Endothelial cell of hepatic sinusoid (primary cell): ENCODE measurements around the gene TWIST1.

Experiments
- in situ Hi-C: cut with HindIII; loops from 2 replicates; pipeline ENCODE4 v1.10.0; 2017; ENCODE audit warnings: low sequenced_read_pairs

Gene TWIST1

DNA sequence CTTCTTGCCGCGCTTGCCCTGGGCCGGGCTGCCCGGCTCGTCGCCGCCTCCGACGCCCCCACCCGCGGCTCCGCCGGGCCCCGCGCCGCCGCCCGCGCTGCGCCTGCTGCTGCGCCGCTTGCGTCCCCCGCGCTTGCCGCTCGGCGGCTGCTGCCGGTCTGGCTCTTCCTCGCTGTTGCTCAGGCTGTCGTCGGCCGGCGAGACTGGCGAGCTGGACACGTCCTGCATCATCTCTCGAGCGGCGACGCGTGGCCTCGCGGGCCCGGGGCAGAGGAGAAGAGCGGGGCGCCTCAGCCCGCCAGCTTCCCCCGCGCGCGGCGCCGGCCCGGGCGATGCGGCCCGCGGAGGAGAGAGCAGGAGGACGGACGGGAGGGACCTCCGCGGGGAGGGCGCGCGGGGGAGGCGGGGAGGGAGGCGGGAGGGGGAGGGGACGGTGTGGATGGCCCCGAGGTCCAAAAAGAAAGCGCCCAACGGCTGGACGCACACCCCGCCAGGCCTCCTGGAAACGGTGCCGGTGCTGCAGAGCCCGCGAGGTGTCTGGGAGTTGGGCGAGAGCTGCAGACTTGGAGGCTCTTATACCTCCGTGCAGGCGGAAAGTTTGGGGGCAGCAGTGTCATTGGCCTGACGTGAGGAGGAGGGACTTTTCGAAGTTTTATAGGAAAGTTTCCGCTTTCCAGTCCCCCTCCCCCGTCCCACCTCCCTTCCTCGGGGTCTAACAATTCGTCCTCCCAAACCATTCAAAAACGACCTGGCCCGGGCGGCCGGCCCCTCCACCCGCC is at the start of gene TWIST1:
TWIST1 (minus strand) TSS at position 546 of the 779 bp plus-strand sequence; CDS start at position 231, 315 bp downstream.
- in situ Hi-C loops = loop anchor here (25.0 kb wide), 1 partner anchor 755 kb away; no protein-coding TSS in a partner anchor

- in situ Hi-C loops = no loop called here
These were observed 44.2 kb upstream of the TWIST1 start for GRCh38 chr7:19161671-19162070.

DNA sequence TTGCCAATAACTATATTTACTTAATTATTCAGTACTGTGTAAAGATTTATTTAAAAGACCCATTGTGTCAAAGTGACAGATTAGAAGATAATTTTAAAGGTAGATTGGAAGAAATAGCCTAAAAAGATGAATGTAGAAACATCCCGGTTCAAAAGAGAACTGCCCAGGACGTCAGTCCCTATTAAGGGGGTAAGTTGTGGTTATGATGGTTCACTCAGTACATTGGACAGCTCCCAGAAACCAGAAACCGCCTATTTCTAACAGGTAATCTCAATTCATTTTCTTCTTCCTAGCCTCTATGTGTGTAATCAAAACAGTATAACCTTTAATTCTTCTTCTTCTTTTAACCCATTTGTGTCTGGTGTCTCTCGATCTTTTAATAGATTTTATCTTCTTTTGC is 29.3 kb upstream of the TWIST1 start:
- in situ Hi-C loops = no loop called here

GRCh38 chr7:19145434-19146115 is 28.1 kb upstream of the TWIST1 start:
- in situ Hi-C loops = no loop called here

DNA sequence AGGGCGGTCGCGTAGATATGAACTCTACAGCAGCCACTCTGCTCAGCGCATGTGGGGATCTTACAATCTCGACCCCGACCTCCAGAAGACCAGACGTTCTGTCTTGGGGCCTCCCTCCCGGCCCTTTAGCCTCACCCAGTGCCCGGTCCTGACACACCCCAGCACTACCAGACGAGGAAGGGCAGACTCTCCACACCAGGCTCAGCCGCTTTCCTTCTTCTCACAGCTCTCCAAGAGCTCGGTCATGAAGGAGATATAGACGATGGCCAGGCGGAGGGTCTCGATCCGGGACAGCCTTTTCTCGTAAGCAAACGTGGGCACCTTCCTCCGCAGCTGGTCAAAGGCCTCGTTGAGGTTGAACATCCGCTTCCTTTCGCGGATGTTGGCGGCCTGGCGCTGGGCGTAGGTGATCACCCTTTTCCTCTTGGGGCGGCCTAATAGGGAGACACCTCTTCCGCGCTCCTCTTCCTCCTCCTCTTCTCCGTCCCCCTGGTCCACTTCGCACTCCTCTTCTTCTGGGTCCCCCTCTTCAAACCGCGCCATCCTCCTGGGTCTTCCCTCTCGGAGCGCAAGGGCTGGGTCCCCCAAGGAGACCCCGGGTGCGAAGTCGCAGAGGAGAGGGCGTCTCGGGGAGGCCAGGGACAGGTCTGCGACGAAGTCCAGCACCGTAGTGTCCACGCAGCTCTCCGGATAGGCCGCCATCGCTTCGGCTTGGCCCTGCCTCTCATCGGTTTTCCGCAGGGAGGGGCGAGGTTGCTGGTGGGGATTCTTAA is 27.4 kb upstream of the TWIST1 start, which contains the start of gene FERD3L:
FERD3L (minus strand) TSS at position 761 of the 773 bp plus-strand sequence; CDS start at position 702, 59 bp downstream.
- in situ Hi-C loops = no loop called here

DNA sequence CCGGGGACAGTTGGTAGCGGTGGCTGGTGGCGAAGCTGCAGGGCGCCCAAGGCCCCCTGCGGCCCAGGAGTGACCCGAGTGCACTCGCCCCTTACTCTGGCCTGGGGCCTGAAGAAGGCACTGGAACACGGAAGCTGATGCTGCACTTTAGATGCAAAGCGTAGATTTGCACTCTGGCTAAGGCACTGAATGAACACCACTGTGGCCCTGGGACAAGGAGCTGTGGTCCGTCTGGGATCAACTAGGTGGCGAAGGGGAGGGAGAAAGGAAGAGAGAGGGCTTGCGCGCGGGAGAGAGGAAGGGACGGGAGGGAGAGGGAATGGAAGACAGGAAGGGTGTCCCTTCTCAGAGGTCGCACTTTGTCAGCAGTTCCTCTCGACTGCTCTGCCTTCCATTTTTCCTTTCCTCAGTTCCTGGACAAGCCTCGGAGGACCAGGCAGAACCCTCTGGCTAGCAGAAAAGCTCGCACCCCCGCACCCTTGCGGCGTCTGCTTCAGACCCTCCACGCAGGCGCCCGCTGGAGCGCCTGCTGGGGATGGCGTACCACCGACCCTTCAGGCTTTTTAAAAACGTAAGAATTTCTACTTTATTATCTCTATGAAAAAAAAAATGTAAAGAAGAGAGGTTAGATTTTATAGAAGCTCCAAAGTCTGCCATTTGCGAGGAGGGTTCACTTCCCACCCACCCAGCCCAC is 26.6 kb upstream of the TWIST1 start:
- in situ Hi-C loops = no loop called here

- in situ Hi-C loops = no loop called here
These were observed 22.4 kb upstream of the TWIST1 start for GRCh38 chr7:19139706-19140327.

GRCh38 chr7:19133886-19134285 is 16.4 kb upstream of the TWIST1 start:
- in situ Hi-C loops = no loop called here

DNA sequence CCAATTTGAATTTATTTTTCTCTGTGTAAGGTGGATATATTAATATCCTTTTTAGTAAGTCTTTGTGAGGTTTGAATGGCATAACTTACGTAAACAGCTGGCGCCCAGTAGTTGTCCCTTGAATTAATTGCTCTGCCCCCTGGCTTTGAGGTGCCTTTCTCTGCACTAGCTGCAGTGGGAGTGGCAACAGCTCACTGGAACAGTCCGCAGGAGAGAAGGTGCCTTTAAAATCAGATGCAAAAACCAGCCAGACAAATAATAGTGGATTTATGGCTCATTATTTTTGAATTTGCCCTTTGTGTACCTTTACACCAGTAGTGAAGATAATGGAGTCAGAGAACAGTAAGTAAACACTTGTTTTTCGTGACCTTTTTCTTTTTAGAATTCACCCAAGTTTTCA is 16.0 kb upstream of the TWIST1 start:
- in situ Hi-C loops = no loop called here

DNA sequence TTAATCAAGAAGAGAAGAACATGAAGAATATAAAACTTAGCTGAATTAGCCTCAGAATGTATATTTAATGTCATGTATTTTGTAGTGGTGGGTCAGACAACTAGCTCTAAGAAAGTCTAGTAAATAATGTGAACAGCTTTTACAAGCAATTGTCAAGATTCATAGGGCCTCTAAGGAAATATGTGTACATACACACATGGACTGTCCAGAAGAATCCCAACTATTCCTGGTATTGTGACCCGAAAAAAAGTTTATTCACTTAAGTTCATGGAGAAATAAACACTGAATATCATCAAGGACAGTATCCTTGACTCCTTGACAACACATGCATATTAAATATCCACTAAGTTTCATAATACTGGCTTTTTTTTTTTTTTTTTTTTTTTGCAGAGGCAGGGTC is 11.4 kb upstream of the TWIST1 start:
- in situ Hi-C loops = no loop called here

- in situ Hi-C loops = loop anchor here (25.0 kb wide), 1 partner anchor 760 kb away; no protein-coding TSS in a partner anchor
These were observed 4.6 kb upstream of the TWIST1 start for GRCh38 chr7:19121977-19122588.

DNA sequence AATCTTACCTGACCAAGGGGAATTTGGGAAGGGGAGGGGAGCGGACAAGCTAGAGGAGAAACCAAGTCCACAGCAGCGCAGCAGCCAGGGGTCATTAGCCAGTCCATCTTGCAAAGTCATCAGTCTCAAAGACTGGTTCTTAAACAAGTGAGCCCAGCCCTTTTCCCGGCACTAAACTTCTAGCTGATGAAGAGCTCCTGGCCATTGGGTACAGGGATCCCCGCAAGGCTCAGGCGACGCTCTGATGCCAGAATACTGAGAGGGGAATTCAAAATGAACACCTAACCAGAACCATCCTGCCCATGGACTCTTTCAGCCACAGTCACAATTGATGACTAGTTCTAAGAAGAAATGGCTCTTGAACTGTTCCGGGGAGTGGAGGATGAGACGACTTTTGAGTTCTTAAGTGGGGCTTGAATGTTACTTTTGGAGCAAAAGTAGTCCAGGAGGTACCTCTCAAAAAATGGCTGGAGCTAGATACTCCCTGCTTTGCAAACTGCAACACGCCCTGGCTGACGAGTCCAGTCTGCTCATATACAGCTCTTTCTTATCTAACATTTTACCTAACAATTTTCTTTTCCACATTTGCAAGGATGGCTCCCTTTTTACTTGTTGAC is 2.5 kb upstream of the TWIST1 start:
- in situ Hi-C loops = loop anchor here (25.0 kb wide), 1 partner anchor 758 kb away; no protein-coding TSS in a partner anchor

DNA sequence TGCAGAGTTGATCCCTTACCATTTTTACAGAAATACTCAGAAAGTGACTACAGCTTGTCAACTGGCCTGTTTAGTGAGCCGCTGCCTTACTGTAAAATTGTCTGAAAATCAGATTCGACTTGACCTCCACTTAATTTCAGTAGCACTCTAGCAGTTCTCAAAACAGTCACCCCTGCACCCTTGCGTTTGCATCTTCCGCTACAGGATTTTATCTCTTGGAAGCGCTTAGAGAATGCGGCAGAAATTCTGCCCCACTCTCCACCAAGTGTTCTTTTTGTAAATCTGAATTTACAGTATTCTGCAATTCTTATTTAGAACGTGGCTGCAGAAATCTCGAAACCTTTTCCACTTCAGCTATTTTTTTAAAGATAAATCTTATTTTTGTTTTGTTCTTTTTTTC is 1.9 kb upstream of the TWIST1 start:
- in situ Hi-C loops = loop anchor here (25.0 kb wide), 1 partner anchor 757 kb away; no protein-coding TSS in a partner anchor

DNA sequence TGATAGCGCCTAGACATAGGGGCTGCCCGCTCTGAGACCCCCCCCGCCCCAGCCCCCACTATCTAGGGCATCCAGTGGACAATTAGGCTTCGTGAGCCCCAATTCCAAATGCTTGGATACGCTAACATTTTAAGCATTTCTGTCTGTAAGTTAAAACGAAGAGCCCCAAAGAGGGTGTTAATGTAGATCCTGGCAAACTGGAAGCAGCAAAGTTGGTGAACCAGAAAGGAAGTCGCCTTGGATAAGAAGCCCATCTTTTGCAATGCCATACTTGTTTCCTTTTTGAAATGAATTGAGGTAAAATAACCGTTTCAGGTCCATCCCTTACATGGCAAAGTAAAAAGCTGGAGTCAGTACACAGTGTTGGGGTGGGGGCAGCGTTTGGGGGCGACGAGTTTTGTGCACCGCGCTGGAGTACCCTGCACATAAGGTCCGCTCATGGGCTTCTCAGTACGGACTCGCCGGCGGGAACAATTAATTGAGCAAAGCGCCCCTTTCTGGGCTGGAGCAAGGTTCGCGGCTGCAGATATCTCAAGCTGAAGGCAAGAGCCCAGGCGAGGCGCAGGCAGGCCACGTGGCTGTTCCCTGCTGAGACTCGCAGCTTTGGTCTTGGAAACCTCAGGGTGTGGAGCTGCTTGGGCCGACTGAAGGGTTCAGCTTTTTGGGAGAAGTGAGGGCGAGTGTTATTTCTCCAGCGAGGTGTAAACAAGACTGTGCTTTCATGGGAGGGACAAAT is 1.4 kb upstream of the TWIST1 start:
- in situ Hi-C loops = loop anchor here (25.0 kb wide), 1 partner anchor 757 kb away; no protein-coding TSS in a partner anchor

GRCh38 chr7:19117870-19118608 is 603 bp upstream of the TWIST1 start:
- in situ Hi-C loops = loop anchor here (25.0 kb wide), 1 partner anchor 756 kb away; no protein-coding TSS in a partner anchor

DNA sequence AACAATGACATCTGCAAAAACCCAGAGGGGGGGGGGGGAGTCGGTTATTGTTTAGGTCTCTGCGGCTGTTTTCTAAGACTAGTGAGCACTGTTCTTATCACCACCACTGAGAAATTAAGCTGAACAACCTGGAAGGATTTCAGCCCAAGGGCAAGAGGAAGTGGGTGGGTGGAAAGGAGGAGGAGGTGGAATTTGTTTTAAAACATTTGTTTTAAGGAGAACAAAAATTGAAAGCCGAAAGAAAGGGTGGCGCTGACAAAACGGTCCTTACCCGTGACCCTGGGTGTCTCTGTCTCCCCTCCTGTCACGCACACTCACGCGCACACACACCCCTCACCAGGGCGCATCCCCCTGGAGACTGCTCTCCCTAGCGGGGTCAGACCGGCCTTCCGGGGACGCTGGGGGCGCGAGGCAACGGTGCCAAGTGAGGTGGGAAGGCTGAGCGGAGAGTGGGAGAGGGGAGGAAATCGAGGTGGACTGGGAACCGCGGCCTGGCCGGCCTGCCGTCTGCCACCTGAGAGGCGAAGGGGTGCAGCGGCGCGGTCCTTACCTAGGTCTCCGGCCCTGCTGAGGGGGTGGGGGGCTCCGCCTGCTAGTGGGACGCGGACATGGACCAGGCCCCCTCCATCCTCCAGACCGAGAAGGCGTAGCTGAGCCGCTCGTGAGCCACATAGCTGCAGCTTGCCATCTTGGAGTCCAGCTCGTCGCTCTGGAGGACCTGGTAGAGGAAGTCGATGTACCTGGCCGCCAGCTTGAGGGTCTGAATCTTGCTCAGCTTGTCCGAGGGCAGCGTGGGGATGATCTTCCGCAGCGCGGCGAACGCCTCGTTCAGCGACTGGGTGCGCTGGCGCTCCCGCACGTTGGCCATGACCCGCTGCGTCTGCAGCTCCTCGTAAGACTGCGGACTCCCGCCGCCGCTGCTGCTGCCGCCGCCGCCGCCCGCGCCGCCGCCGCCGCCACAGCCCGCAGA is 1.0 kb downstream of the TWIST1 start:
- in situ Hi-C loops = loop anchor here (25.0 kb wide), 1 partner anchor 754 kb away; no protein-coding TSS in a partner anchor

- in situ Hi-C loops = loop anchor here (25.0 kb wide), 1 partner anchor 752 kb away; no protein-coding TSS in a partner anchor
These were observed 2.9 kb downstream of the TWIST1 start for GRCh38 chr7:19114551-19114855.
